ENCODE data around the gene OLIG2. TPM values are rescaled to one million over a fixed set of nuclear protein-coding genes. Genes with fewer than 3 reads are reported as not detected.

Gene OLIG2
- total RNA-seq, 1 donor from 2014 or later = 0.56 TPM

- no peak for DNase-seq (ENCODE audit: extremely low spot score, unreplicated experiment)
- TF ChIP-seq CTCF (IDR thresholded peaks at IDR 0.05) = no peak
Observed at GRCh38 chr21:33041981-33042380, 16.2 kb downstream of the OLIG2 start.

GRCh38 chr21:33042812-33043211 lies 17.1 kb downstream of the OLIG2 start:
- TF ChIP-seq CTCF (IDR thresholded peaks at IDR 0.05) = no peak
- Mint-ChIP-seq H3K27me3 (ENCODE audit: unreplicated experiment) (peaks cover 29% of the 10 kb centered on the region), H3K36me3 (ENCODE audit: unreplicated experiment) (no peaks in the 10 kb centered on the region), H3K4me3 (ENCODE audit: unreplicated experiment) (no peak overlapping the region), H3K9me3 (ENCODE audit: unreplicated experiment) (no peaks in the 10 kb centered on the region), H3K4me1 (ENCODE audit: unreplicated experiment) (peaks cover 6% of the 10 kb centered on the region), H3K27ac (ENCODE audit: unreplicated experiment) (no peak overlapping the region)
- no peak for DNase-seq (ENCODE audit: extremely low spot score, unreplicated experiment)

More at GRCh38 chr21:33041981-33042380, 16.2 kb downstream of the OLIG2 start:
- Mint-ChIP-seq H3K9me3 (ENCODE audit: unreplicated experiment) (no peaks in the 10 kb centered on the region), H3K27ac (ENCODE audit: unreplicated experiment) (no peak overlapping the region), H3K4me1 (ENCODE audit: unreplicated experiment) (peaks cover 6% of the 10 kb centered on the region), H3K36me3 (ENCODE audit: unreplicated experiment) (no peaks in the 10 kb centered on the region), H3K4me3 (ENCODE audit: unreplicated experiment) (no peak overlapping the region), H3K27me3 (ENCODE audit: unreplicated experiment) (peaks cover 21% of the 10 kb centered on the region)

GRCh38 chr21:33046455-33046854 lies 20.7 kb downstream of the OLIG2 start:
- Mint-ChIP-seq H3K36me3 (ENCODE audit: unreplicated experiment) (no peaks in the 10 kb centered on the region), H3K9me3 (ENCODE audit: unreplicated experiment) (no peaks in the 10 kb centered on the region), H3K27ac (ENCODE audit: unreplicated experiment) (no peak overlapping the region), H3K27me3 (ENCODE audit: unreplicated experiment) (peaks cover 38% of the 10 kb centered on the region), H3K4me1 (ENCODE audit: unreplicated experiment) (peaks cover 6% of the 10 kb centered on the region), H3K4me3 (ENCODE audit: unreplicated experiment) (no peak overlapping the region)
- no peak for DNase-seq (ENCODE audit: extremely low spot score, unreplicated experiment)
- TF ChIP-seq CTCF (IDR thresholded peaks at IDR 0.05) = no peak

GRCh38 chr21:33047231-33047630 lies 21.5 kb downstream of the OLIG2 start:
- TF ChIP-seq CTCF (IDR thresholded peaks at IDR 0.05) = no peak
- peaks cover 44% of the 10 kb centered on the region for H3K27me3 Mint-ChIP-seq (ENCODE audit: unreplicated experiment)
- DNase-seq (ENCODE audit: extremely low spot score, unreplicated experiment) = no peak
- no peaks in the 10 kb centered on the region for H3K36me3 Mint-ChIP-seq (ENCODE audit: unreplicated experiment)
- no peak overlapping the region for H3K27ac Mint-ChIP-seq (ENCODE audit: unreplicated experiment)
- no peaks in the 10 kb centered on the region for H3K9me3 Mint-ChIP-seq (ENCODE audit: unreplicated experiment)
- peaks cover 6% of the 10 kb centered on the region for H3K4me1 Mint-ChIP-seq (ENCODE audit: unreplicated experiment)
- no peak overlapping the region for H3K4me3 Mint-ChIP-seq (ENCODE audit: unreplicated experiment)

GRCh38 chr21:33051925-33052324 lies 26.2 kb downstream of the OLIG2 start:
- no peaks in the 10 kb centered on the region for H3K4me1 Mint-ChIP-seq (ENCODE audit: unreplicated experiment)
- H3K4me3 Mint-ChIP-seq (ENCODE audit: unreplicated experiment) = no peak overlapping the region
- TF ChIP-seq CTCF (IDR thresholded peaks at IDR 0.05) = no peak
- DNase-seq (ENCODE audit: extremely low spot score, unreplicated experiment) = no peak
- no peak overlapping the region for H3K27ac Mint-ChIP-seq (ENCODE audit: unreplicated experiment)
- H3K9me3 Mint-ChIP-seq (ENCODE audit: unreplicated experiment) = no peaks in the 10 kb centered on the region
- H3K36me3 Mint-ChIP-seq (ENCODE audit: unreplicated experiment) = no peaks in the 10 kb centered on the region
- H3K27me3 Mint-ChIP-seq (ENCODE audit: unreplicated experiment) = peaks cover 42% of the 10 kb centered on the region
